ENCODE data around the gene SCMH1.

DNA sequence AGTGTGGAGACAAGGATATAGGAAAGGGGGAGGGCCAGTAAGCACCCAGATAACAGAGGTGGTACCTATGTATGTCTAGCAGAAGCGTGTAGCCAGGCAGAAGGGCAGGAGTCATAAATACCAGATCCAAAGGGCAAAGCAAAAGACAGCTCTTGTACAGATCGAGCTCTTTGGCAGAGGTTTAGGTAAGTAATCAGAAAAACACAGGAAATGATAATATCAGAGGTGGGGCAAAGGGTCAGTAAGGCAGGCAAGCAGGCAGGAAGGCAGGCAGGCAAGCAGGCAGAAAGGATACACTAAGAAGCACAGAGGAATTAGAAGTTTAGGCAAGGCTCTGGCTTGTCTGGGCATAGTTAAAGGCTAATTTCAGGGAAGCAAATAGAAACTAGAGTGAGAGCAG lies 197.9 kb downstream of the SCMH1 start:
- TF ChIP-seq, protein P1, sequence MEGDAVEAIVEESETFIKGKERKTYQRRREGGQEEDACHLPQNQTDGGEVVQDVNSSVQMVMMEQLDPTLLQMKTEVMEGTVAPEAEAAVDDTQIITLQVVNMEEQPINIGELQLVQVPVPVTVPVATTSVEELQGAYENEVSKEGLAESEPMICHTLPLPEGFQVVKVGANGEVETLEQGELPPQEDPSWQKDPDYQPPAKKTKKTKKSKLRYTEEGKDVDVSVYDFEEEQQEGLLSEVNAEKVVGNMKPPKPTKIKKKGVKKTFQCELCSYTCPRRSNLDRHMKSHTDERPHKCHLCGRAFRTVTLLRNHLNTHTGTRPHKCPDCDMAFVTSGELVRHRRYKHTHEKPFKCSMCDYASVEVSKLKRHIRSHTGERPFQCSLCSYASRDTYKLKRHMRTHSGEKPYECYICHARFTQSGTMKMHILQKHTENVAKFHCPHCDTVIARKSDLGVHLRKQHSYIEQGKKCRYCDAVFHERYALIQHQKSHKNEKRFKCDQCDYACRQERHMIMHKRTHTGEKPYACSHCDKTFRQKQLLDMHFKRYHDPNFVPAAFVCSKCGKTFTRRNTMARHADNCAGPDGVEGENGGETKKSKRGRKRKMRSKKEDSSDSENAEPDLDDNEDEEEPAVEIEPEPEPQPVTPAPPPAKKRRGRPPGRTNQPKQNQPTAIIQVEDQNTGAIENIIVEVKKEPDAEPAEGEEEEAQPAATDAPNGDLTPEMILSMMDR (conservative IDR thresholded peaks at IDR 0.05; ENCODE audit: low read depth, low read length): no peak
- TF ChIP-seq POLR2A (IDR thresholded peaks at IDR 0.05; ENCODE audit: low read depth, low read length) (no peak), MAFK (IDR thresholded peaks at IDR 0.05; ENCODE audit: low read depth, low read length) (no peak), CEBPB (IDR thresholded peaks at IDR 0.05; ENCODE audit: low read depth, low read length) (no peak), MAZ (IDR thresholded peaks at IDR 0.05; ENCODE audit: borderline replicate concordance, low read depth, low read length) (no peak), NFE2L2 (IDR thresholded peaks at IDR 0.05; ENCODE audit: low read depth, low read length) (no peak)
- TF ChIP-seq, protein P2, sequence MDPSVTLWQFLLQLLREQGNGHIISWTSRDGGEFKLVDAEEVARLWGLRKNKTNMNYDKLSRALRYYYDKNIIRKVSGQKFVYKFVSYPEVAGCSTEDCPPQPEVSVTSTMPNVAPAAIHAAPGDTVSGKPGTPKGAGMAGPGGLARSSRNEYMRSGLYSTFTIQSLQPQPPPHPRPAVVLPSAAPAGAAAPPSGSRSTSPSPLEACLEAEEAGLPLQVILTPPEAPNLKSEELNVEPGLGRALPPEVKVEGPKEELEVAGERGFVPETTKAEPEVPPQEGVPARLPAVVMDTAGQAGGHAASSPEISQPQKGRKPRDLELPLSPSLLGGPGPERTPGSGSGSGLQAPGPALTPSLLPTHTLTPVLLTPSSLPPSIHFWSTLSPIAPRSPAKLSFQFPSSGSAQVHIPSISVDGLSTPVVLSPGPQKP (IDR thresholded peaks at IDR 0.05; ENCODE audit: borderline replicate concordance, low read depth, low read length): no peak
- TF ChIP-seq, protein P3, sequence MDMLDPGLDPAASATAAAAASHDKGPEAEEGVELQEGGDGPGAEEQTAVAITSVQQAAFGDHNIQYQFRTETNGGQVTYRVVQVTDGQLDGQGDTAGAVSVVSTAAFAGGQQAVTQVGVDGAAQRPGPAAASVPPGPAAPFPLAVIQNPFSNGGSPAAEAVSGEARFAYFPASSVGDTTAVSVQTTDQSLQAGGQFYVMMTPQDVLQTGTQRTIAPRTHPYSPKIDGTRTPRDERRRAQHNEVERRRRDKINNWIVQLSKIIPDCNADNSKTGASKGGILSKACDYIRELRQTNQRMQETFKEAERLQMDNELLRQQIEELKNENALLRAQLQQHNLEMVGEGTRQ (IDR thresholded peaks at IDR 0.05; ENCODE audit: low read depth, low read length): no peak

Data from IMR-90 (cell line).